ENCODE data around the gene PDE6G.

The PDE6G gene

GRCh38 chr17:81662002-81662401 is 5.7 kb upstream of the PDE6G start:
- DNase-seq (ENCODE audit: low spot score) = no peak

GRCh38 chr17:81660441-81660840 is 4.1 kb upstream of the PDE6G start:
- no peak for DNase-seq (ENCODE audit: low spot score)

GRCh38 chr17:81659038-81659437 is 2.7 kb upstream of the PDE6G start:
- DNase-seq (ENCODE audit: low spot score) = no peak

- no peak for DNase-seq (ENCODE audit: low spot score)
Measured at GRCh38 chr17:81656835-81657234, 493 bp upstream of the PDE6G start.

GRCh38 chr17:81655378-81656117 is 794 bp downstream of the PDE6G start:
- DNase-seq (ENCODE audit: low spot score) = no peak

- DNase-seq (ENCODE audit: low spot score) = no peak
Measured at GRCh38 chr17:81652906-81653771, 3.2 kb downstream of the PDE6G start.

GRCh38 chr17:81651692-81652091 is 4.7 kb downstream of the PDE6G start:
- no peak for DNase-seq (ENCODE audit: low spot score)

GRCh38 chr17:81650951-81651350 is 5.4 kb downstream of the PDE6G start:
- no peak for DNase-seq (ENCODE audit: low spot score)

- DNase-seq (ENCODE audit: low spot score) = no peak
Measured at GRCh38 chr17:81648707-81649085, 7.6 kb downstream of the PDE6G start.

GRCh38 chr17:81648013-81648706 is 8.2 kb downstream of the PDE6G start:
- DNase-seq (ENCODE audit: low spot score) = no peak

GRCh38 chr17:81647640-81648012 is 8.7 kb downstream of the PDE6G start:
- DNase-seq (ENCODE audit: low spot score) = no peak

- peak; percentile 74 for DNase-seq (ENCODE audit: low spot score)
Measured at GRCh38 chr17:81646869-81647600, 9.3 kb downstream of the PDE6G start.

GRCh38 chr17:81644976-81645952 is 11.1 kb downstream of the PDE6G start:
- no peak for DNase-seq (ENCODE audit: low spot score)

- DNase-seq (ENCODE audit: low spot score) = no peak
Measured at GRCh38 chr17:81644496-81644895, 11.8 kb downstream of the PDE6G start.

GRCh38 chr17:81641825-81642489 is 14.4 kb downstream of the PDE6G start:
- no peak for DNase-seq (ENCODE audit: low spot score)

- DNase-seq (ENCODE audit: low spot score) = no peak
Measured at GRCh38 chr17:81640011-81640410, 16.3 kb downstream of the PDE6G start.

GRCh38 chr17:81638683-81639082 is 17.7 kb downstream of the PDE6G start:
- no peak for DNase-seq (ENCODE audit: low spot score)

GRCh38 chr17:81636505-81637288 is 19.6 kb downstream of the PDE6G start, which contains the start of the genes NPLOC4 and TSPAN10:
Gene NPLOC4, minus strand, starts transcription at chr17:81637112. Its CDS starts 182 bp downstream, at chr17:81636930.
Gene TSPAN10, plus strand, starts transcription at chr17:81637196. Its CDS starts 5,217 bp downstream, at chr17:81642413.
- DNase-seq (ENCODE audit: low spot score) = peak; percentile 85

- DNase-seq (ENCODE audit: low spot score) = no peak
Measured at GRCh38 chr17:81635973-81636504, 20.3 kb downstream of the PDE6G start.
